RPMI8226 (cell line): ENCODE measurements around the gene PGM1.
A peak's percentile ranks its signal among the peaks of the same experiment; 100 is the strongest.

Experiments
- DNase-seq: peaks from one replicate; pipeline ENCODE4 v3.0.0-alpha.2; 2015

PGM1 gene

GRCh38 chr1:63635681-63636080 lies 42.5 kb downstream of the PGM1 start:
- no peak for DNase-seq

DNA sequence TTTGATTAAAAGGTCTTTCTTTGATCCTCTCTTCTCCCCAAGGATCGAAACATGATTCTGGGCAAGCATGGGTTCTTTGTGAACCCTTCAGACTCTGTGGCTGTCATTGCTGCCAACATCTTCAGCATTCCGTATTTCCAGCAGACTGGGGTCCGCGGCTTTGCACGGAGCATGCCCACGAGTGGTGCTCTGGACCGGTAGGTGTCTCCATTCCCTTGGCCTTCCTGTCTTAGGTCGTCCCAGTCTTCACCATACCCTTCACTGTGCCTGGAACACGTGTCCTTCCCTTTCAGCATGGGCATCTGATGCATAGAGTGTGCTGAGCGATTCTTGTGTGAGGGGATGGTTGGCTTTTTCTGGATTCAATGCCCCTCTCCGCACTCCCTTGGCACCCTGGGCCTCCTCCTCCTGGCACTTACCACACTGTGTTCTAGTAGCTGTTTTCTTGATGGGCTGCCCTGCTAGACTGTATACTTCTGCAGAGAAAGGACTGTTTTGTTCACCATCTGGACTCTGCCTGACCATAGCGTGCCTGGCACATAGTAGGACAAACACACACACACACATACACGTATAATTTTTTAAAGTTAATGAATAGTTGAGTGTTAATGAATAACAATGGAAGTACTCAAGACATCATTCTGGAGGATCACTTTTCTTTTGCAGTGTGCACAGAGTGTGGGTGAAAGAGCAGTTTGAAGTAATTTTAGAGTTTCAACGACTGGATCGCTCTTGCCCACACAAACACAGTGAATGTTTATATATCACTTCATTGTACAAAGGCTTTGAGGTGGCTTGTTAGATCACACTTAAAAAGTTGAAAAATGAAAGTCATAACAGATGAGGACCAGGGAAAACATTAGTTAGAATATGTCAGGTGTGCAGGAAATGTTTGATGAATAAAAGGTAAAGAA lies 43.2 kb downstream of the PGM1 start:
- no peak for DNase-seq

GRCh38 chr1:63638471-63638870 lies 45.3 kb downstream of the PGM1 start:
- no peak for DNase-seq

DNA sequence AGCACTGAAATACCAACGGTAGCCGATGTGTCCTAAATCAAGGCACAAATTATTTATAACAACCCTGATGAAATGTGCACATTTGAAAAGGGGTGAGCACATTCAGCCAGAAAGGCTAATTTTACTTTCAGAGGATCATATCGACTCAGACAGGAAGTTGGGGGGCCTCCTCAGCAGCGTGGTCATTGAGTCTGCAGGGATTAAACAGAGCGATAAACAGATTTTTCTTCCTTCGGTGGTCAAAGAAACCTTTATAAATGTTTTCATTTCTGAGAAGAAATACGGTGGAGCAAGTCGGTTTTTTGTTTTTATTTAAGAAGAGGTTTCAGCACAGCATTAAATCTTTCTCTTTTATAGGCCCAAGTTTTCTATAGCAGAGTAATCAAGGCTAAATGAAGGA lies 45.7 kb downstream of the PGM1 start:
- DNase-seq = no peak

DNA sequence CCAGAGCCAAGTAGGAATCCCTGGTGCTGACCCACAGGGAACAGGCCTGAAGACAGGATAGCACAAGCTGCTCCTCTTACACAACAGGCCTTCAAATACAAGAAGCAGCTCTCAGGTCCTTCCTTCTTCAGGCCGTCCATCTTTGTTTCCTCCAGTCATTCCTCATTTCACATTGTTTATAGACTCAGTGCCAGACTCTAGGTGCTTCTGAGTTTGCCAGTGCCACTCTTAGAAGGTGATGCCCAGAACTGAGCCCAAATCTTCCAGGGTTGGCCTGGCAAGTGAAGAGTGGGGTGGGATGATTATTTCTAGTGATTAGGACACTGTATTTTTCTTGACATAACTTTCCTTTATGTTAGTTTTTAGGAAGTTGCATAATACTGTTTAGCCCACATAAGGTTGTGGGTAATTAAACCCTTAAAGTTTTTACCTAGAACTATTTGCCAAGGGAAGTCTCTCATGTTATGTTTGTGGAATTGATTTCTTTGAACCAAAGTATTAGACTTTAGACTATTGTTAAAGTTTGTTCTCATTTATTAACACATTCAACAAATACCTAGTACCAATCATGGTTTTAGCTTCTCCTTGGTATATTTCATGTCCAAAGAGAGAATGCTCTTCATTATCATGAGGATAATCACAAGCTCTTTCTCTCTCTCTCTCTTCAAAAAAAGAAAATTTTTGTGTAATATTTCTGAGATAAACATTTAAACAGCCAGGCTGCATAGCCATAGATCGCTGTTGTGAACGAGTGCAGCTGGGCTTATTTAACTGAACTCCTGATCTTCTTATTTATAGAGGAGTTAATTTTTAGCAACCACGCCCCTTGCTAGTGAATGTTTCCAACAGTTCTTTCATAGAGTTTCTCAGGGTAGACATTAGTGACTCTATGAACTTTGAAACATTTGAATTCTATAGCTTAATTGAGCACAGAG lies 47.7 kb downstream of the PGM1 start:
- no peak for DNase-seq

DNA sequence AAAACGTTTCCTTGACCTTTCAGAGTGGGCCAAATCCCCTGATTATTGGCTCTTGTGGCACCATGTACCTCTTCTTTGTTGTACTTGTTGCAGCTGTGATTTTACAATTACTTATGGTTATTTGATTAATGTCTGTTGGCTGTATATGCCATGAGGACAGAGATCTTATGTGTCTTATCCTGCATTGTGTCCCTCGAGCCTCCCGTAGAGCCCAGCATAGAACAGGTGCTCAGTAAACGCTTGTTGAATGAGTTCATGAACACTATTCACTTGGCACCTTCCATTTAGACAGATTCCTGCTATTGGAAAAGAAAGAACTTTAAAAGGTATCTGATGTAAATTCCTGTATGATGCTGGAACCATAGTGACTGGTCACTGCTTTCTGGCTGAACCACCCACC lies 48.4 kb downstream of the PGM1 start:
- no peak for DNase-seq

DNA sequence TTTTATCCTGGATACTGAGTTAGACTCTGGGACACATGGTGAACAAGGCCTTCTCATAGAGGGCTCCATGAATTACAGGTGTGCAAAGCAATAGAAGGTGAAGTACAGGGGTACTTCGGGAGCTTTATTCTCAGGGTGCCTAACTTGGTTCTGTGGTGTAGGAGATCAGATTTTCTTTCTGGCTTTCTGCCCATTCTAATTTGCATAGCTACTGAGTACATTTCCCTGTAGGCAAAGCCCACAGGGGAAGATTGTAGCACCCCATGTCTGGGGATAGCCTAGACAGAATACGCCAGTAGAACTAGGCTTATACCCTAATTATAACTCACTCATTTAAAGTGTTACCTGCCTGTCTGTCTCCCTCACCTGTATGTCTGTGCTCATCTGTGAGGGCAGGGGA lies 49.7 kb downstream of the PGM1 start:
- no peak for DNase-seq

- DNase-seq = no peak
These were observed 50.3 kb downstream of the PGM1 start for GRCh38 chr1:63643517-63643916.

DNA sequence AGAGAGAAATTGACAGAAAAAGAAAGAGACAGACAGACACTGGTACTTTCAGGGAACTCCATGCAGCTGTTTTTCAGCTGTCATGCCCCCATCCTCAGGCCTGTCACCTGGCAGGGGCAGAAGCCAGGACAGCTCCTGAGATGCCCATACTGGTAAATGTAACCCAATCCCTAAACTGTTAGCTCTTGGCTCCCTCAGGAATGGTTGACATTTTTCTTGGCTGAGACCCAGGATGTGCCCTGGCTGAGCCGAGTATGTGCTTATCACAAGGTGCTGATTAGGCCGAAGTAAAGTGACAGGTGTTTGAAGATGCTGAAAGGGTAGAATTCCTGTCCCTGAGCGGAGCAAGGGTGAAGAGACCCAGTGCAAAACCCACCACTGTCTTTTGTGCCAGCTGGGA lies 50.7 kb downstream of the PGM1 start:
- peak; percentile 60 for DNase-seq

- DNase-seq = no peak
These were observed 52.1 kb downstream of the PGM1 start for GRCh38 chr1:63645317-63645716.

- DNase-seq = no peak
These were observed 55.5 kb downstream of the PGM1 start for GRCh38 chr1:63648689-63649088.

DNA sequence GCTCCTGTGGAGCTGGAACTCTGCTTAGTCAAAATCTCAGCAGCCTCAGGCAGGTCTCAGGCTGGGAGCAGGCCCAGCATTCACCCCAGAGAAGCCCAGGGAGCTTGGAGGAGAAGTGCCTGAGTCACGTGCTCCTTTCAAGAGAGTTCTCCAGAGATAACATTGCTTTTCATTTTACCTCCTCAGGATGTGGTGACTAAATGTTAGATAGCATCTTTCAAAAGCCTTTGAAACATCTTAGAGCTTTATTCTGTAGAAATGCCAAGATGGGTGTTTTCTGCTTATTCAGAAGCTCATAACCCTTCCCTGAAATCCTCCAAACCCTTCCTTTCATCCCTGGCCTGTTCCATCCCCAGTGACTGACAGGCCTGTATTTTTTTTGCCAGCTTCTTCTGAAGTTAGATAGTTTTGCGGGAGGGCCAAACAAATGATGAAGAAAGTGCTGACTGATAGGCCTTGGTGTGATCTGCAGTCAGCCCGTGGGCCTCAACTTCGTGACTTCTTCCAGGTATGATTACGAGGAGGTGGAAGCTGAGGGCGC lies 58.0 kb downstream of the PGM1 start:
- DNase-seq = no peak

GRCh38 chr1:63653976-63654375 lies 60.8 kb downstream of the PGM1 start:
- DNase-seq = no peak

DNA sequence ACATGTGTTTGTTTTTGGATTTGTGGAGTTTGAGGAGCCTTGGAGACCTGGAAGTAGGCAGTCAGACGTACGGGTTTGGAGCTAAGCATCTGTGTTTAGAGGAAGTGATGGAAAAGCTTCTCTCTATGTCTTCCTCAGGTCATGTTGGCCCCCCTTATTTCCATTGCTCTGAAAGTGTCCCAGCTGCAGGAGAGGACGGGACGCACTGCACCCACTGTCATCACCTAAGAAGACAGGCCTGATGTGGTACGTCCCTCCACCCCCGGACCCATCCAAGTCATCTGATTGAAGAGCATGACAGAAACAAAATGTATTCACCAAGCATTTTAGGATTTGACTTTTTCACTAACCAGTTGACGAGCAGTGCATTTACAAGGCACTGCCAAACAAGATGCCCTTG lies 66.2 kb downstream of the PGM1 start:
- DNase-seq = no peak

DNA sequence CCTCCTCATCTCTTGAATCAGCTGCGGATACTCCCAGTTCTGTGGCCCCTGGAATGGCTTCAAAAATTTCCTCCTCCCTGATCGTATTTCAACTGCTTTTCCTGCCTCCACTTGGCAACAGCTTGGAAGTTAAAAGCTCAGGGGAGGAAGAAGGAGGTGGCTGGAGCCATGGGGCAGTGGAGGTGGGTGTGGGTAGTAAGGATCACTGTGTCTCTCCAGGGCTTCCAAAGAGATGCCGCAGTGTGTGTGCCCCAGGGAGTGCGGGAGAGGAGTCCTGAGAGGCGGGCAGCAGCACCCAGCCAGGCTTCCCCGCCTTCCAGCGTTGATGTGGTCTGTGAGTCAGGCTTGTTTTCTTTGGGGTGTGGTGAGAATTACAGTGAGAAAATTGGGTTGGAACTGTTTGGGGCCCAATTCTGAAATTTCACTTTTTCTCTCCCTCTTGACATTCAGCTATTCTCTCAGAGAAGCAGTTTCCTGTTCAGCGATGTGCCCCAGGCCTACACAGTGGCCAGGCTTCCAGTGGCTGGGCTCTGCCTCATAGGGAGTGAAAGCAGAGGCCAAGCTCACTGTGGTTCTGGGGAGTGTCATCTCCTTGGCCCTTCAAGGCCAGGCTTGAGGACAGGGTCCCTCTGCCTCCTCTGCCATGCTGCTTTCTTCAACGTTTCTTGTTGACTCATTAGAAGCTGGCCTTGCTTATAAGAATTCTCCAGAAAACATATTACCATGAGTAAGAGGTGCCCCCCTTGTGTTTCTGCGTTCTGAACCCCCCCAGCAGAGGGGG lies 69.0 kb downstream of the PGM1 start:
- no peak for DNase-seq

DNA sequence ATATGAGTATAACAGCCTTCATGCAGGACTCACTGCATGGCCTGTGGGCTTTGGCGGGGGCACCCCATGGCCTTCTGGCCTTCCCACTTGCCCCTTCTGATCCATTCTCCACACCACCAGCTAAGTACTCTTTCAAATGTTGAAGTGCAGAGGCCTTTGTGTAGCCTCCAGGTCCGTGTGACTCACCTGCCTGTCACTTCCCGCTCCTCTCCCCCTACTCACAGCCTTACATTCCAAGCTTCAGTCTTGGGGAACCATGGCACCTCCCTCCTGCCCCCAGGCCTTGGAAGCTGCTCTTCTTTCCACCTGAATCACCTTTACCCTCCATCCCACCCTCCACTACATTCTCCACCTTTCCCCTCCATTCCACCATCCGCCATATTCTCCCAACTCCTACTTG lies 69.6 kb downstream of the PGM1 start:
- no peak for DNase-seq

- no peak for DNase-seq
These were observed 70.1 kb downstream of the PGM1 start for GRCh38 chr1:63663301-63663700.

GRCh38 chr1:63663873-63664272 lies 70.7 kb downstream of the PGM1 start:
- DNase-seq = no peak

- no peak for DNase-seq
These were observed 71.5 kb downstream of the PGM1 start for GRCh38 chr1:63664742-63665141.

DNA sequence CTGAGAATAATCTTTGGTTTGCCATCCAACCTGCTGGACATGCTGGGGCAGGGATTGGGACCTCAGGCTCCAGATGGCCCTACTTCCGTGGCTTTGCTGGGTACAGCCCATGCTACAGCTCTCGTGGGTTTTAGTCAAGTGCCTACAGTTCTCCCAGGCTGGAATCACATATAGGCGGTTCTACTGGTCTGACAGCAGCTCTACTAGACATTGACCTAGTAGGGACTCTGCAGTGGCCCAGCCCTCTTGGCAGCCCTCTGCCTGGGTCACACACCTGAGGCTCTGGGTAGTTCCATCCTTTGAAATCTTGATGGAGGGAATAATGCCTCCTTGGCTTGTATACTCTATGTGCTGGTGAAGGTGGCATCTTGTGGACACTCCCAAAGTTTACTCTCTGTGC lies 72.2 kb downstream of the PGM1 start:
- DNase-seq = no peak

DNA sequence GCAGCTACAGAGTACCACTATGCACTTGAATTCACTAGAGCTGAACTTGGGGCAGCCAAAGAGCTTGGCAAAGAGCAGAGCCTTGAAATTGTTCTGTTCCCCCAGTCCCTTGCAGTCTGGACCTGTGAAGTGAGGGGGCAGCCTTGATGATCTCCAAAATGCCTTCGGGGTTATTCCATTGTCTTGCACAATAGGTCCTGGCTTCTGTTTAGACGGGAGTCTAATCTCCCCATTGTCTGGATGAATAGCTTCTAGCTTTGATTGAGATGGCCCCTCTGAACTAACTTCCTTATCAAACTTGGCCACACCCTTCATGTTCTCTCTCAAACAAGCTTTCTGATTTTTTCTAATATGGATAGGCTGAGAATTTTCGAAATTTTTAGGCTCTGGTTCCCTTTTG lies 72.6 kb downstream of the PGM1 start:
- DNase-seq = no peak

DNA sequence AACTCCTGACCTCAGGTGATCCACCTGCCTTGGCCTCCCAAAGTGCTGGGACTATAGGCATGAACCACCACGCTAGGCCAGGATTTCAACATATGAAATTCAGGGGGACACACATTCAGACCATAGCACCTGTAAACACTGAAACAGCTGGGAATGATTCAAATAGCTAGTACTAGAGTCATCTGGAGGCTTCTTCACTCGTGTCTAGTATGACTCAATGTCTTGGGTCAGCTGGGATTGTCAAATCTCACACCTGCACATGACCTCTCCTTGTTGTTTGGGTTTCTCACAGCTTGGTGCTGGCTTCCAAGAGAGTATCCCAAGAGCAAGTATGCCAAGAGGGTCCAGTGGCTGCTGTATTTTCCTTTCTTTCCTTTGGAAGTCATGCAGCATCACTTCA lies 75.1 kb downstream of the PGM1 start:
- no peak for DNase-seq
